Panc1 (cell line): ENCODE data around the gene UFSP2.

ENCODE experiments used
- POLR2AphosphoS5 ChIP-seq: IDR thresholded peaks from 2 replicates; pipeline ENCODE4 v1.6.1; 2012; ENCODE audit warnings: mild to moderate bottlenecking, low read depth, low read length, moderate library complexity
- SIN3A ChIP-seq: IDR thresholded peaks from 2 replicates; pipeline ENCODE4 v1.6.1; 2012; ENCODE audit warnings: low read depth, mild to moderate bottlenecking, low read length, moderate library complexity, borderline replicate concordance; ENCODE audit not compliant: insufficient read depth
- TF ChIP-seq, protein P1 (sequence below), 2 experiments: IDR thresholded peaks; 2 replicates each; pipeline ENCODE4 v1.6.1; 2011 to 2012; ENCODE audit warnings: low read depth in 2 of 2, control low read depth in 1 of 2, low read length in 1 of 2, mild to moderate bottlenecking in 1 of 2, moderate library complexity in 1 of 2; ENCODE audit not compliant: insufficient read depth in 1 of 2
- TF ChIP-seq, protein P2 (sequence below): fragments of 450-650 bp; IDR thresholded peaks from 2 replicates; pipeline ENCODE4 v1.5.1; 2017; ENCODE audit warnings: mild to moderate bottlenecking

DNA sequence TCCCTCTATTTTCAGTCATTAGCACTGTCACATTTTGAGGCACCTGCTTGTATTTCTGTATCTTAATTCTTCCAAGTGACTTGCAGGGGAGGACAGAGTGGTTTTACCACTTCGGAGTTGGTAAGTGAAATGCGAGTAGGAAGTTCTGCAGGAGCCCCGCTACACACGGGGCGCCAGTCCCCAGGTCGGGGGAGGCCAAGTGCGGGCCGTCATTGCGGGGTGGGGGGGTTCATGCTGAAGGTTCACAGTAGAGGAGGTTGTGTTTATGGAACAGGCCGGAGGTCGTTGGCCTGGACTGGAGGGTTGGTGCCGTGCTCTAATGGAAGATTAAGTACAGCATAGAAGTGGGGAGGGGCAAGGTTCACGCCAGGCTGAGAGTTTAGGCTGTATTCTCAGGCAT lies 74.1 kb downstream of the UFSP2 start:
- TF ChIP-seq, protein P1, sequence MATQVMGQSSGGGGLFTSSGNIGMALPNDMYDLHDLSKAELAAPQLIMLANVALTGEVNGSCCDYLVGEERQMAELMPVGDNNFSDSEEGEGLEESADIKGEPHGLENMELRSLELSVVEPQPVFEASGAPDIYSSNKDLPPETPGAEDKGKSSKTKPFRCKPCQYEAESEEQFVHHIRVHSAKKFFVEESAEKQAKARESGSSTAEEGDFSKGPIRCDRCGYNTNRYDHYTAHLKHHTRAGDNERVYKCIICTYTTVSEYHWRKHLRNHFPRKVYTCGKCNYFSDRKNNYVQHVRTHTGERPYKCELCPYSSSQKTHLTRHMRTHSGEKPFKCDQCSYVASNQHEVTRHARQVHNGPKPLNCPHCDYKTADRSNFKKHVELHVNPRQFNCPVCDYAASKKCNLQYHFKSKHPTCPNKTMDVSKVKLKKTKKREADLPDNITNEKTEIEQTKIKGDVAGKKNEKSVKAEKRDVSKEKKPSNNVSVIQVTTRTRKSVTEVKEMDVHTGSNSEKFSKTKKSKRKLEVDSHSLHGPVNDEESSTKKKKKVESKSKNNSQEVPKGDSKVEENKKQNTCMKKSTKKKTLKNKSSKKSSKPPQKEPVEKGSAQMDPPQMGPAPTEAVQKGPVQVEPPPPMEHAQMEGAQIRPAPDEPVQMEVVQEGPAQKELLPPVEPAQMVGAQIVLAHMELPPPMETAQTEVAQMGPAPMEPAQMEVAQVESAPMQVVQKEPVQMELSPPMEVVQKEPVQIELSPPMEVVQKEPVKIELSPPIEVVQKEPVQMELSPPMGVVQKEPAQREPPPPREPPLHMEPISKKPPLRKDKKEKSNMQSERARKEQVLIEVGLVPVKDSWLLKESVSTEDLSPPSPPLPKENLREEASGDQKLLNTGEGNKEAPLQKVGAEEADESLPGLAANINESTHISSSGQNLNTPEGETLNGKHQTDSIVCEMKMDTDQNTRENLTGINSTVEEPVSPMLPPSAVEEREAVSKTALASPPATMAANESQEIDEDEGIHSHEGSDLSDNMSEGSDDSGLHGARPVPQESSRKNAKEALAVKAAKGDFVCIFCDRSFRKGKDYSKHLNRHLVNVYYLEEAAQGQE (IDR thresholded peaks at IDR 0.05; ENCODE audit: insufficient read depth in 1 of 2, low read depth in 2 of 2, low read length in 1 of 2), result no peak
- TF ChIP-seq, protein P2, sequence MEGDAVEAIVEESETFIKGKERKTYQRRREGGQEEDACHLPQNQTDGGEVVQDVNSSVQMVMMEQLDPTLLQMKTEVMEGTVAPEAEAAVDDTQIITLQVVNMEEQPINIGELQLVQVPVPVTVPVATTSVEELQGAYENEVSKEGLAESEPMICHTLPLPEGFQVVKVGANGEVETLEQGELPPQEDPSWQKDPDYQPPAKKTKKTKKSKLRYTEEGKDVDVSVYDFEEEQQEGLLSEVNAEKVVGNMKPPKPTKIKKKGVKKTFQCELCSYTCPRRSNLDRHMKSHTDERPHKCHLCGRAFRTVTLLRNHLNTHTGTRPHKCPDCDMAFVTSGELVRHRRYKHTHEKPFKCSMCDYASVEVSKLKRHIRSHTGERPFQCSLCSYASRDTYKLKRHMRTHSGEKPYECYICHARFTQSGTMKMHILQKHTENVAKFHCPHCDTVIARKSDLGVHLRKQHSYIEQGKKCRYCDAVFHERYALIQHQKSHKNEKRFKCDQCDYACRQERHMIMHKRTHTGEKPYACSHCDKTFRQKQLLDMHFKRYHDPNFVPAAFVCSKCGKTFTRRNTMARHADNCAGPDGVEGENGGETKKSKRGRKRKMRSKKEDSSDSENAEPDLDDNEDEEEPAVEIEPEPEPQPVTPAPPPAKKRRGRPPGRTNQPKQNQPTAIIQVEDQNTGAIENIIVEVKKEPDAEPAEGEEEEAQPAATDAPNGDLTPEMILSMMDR, result no peak
- TF ChIP-seq POLR2AphosphoS5 (no peak), SIN3A (no peak)
